KMS-11 (cell line): ENCODE measurements around the gene EML1.

Source experiments
- H2AFZ ChIP-seq: fragments of 200-600 bp; sonication (generic); 2 replicates; pipeline ENCODE4 v1.6.1; 2016; ENCODE audit warnings: antibody characterized with exemption, mixed run types, low read depth
- H3K27ac ChIP-seq: fragments of 200-600 bp; sonication (generic); 2 replicates; pipeline ENCODE4 v1.6.1; 2016; ENCODE audit warnings: mild to moderate bottlenecking, mixed run types
- H3K27me3 ChIP-seq: fragments of 200-600 bp; sonication (generic); 2 replicates; pipeline ENCODE4 v1.6.1; 2017; ENCODE audit warnings: mild to moderate bottlenecking, low read depth, mixed run types, moderate library complexity; ENCODE audit not compliant: insufficient read depth
- H3K36me3 ChIP-seq: fragments of 200-600 bp; sonication (generic); 2 replicates; pipeline ENCODE4 v1.6.1; 2017; ENCODE audit warnings: mild to moderate bottlenecking, mixed run types; ENCODE audit not compliant: insufficient read depth
- H3K4me1 ChIP-seq: fragments of 200-600 bp; sonication (generic); 2 replicates; pipeline ENCODE4 v1.6.1; 2016; ENCODE audit warnings: mild to moderate bottlenecking, low read depth, mixed run types; ENCODE audit not compliant: poor library complexity, severe bottlenecking
- H3K4me2 ChIP-seq: fragments of 200-600 bp; sonication (generic); 2 replicates; pipeline ENCODE4 v1.7.0; 2016; ENCODE audit warnings: mild to moderate bottlenecking, mixed run types
- H3K4me3 ChIP-seq: fragments of 200-600 bp; sonication (generic); IDR thresholded peaks from 2 replicates; pipeline ENCODE4 v1.6.1; 2017; ENCODE audit warnings: low read depth, low read length, mixed read lengths; ENCODE audit not compliant: insufficient read depth
- H3K79me2 ChIP-seq: fragments of 200-600 bp; sonication (generic); 2 replicates; pipeline ENCODE4 v1.6.1; 2016; ENCODE audit warnings: low read depth, mixed run types; ENCODE audit not compliant: insufficient read depth
- H3K9ac ChIP-seq: fragments of 200-600 bp; sonication (generic); 2 replicates; pipeline ENCODE4 v1.6.1; 2016; ENCODE audit warnings: mild to moderate bottlenecking, mixed run types
- H4K20me1 ChIP-seq: fragments of 200-600 bp; sonication (generic); 2 replicates; pipeline ENCODE4 v1.6.1; 2016; ENCODE audit warnings: mild to moderate bottlenecking, mixed run types; ENCODE audit not compliant: insufficient read depth
- CTCF ChIP-seq: fragments of 200-600 bp; sonication (generic); conservative IDR thresholded peaks from 2 replicates; pipeline ENCODE4 v1.6.1; 2017; ENCODE audit warnings: low read depth, mild to moderate bottlenecking, antibody characterized with exemption, low read length, moderate library complexity, mixed read lengths

Gene EML1

GRCh38 chr14:99908653-99909250, 115.5 kb downstream of the EML1 start:
- TF ChIP-seq CTCF: no peak
- H3K4me3 ChIP-seq: no peak overlapping the region
- H3K36me3 ChIP-seq: no peaks in the 10 kb centered on the region
- H3K27me3 ChIP-seq: no peaks in the 10 kb centered on the region
- H3K27ac ChIP-seq: no peak overlapping the region
- H3K9ac ChIP-seq: no peak overlapping the region
- H3K4me2 ChIP-seq: no peak overlapping the region
- H3K4me1 ChIP-seq: no peaks in the 10 kb centered on the region
- H2AFZ ChIP-seq: no peak overlapping the region
- no peaks in the 10 kb centered on the region for H3K79me2 ChIP-seq
- H4K20me1 ChIP-seq: no peaks in the 10 kb centered on the region

GRCh38 chr14:99909513-99910064, 116.4 kb downstream of the EML1 start:
- no peak for TF ChIP-seq CTCF
- no peak overlapping the region for H3K4me2 ChIP-seq
- H4K20me1 ChIP-seq: no peaks in the 10 kb centered on the region
- no peaks in the 10 kb centered on the region for H3K79me2 ChIP-seq
- H3K27me3 ChIP-seq: no peaks in the 10 kb centered on the region
- no peaks in the 10 kb centered on the region for H3K36me3 ChIP-seq
- no peak overlapping the region for H3K27ac ChIP-seq
- no peaks in the 10 kb centered on the region for H3K4me1 ChIP-seq
- no peak overlapping the region for H2AFZ ChIP-seq
- no peak overlapping the region for H3K9ac ChIP-seq
- H3K4me3 ChIP-seq: no peak overlapping the region

- no peak for TF ChIP-seq CTCF
- no peak overlapping the region for H3K9ac ChIP-seq
- H3K4me3 ChIP-seq: no peak overlapping the region
- no peaks in the 10 kb centered on the region for H3K4me1 ChIP-seq
- no peak overlapping the region for H2AFZ ChIP-seq
- no peaks in the 10 kb centered on the region for H3K36me3 ChIP-seq
- no peaks in the 10 kb centered on the region for H3K79me2 ChIP-seq
- H3K27ac ChIP-seq: no peak overlapping the region
- H4K20me1 ChIP-seq: no peaks in the 10 kb centered on the region
- H3K4me2 ChIP-seq: no peak overlapping the region
- no peaks in the 10 kb centered on the region for H3K27me3 ChIP-seq
Measured at GRCh38 chr14:99910337-99911309, 117.4 kb downstream of the EML1 start.

GRCh38 chr14:99915305-99916090, 122.3 kb downstream of the EML1 start:
- Histone ChIP-seq H3K79me2 (no peaks in the 10 kb centered on the region), H3K9ac (no peak overlapping the region), H3K27ac (no peak overlapping the region), H3K4me2 (no peak overlapping the region), H3K36me3 (no peaks in the 10 kb centered on the region), H3K27me3 (no peaks in the 10 kb centered on the region), H3K4me3 (no peak overlapping the region), H3K4me1 (no peaks in the 10 kb centered on the region), H2AFZ (no peak overlapping the region), H4K20me1 (no peaks in the 10 kb centered on the region)
- no peak for TF ChIP-seq CTCF
